H4 (cell line): ENCODE data around the gene RNLS. TPM values are rescaled to one million over a fixed set of nuclear protein-coding genes. Genes with fewer than 3 reads are reported as not detected.

Experiments
- DNase-seq: peaks from one replicate; pipeline ENCODE4 v3.0.0-alpha.2; 2015; ENCODE audit warnings: low spot score
- total RNA-seq: library from RNA; depleted of rRNA; stranded (reverse); fragments of >200 nt; shearing (Covaris generic); gene quantifications from 2 replicates; pipeline ENCODE4 v1.2.3, GENCODE V29; 2014; rRNA removed

RNLS gene
- total RNA-seq, 1 experiment from 2014 or later, result 0.35 TPM

- DNase-seq, result no peak
These were observed 350.1 kb downstream of the RNLS start for GRCh38 chr10:88232983-88233543.

- no peak for DNase-seq
These were observed 350.9 kb downstream of the RNLS start for GRCh38 chr10:88232029-88232895.

- no peak for DNase-seq
These were observed 352.9 kb downstream of the RNLS start for GRCh38 chr10:88230251-88230650.

GRCh38 chr10:88228130-88228529, 355.0 kb downstream of the RNLS start:
- DNase-seq, result no peak

GRCh38 chr10:88227342-88228018, 355.6 kb downstream of the RNLS start:
- no peak for DNase-seq

GRCh38 chr10:88226891-88227290, 356.2 kb downstream of the RNLS start:
- no peak for DNase-seq

GRCh38 chr10:88226071-88226659, 357.0 kb downstream of the RNLS start:
- DNase-seq, result no peak

Other genes starting within 250 kb of the RNLS start
- gene LIPJ, start 3.4 kb upstream of the RNLS start, total RNA-seq, result not detected in 2 replicates
- not detected in 2 replicates for gene LIPF, start 81.1 kb upstream of the RNLS start, total RNA-seq
- not detected in 2 replicates for gene LIPK, start 122.9 kb upstream of the RNLS start, total RNA-seq
- not detected in 2 replicates for gene LIPN, start 176.7 kb upstream of the RNLS start, total RNA-seq
- not detected in 2 replicates for gene LIPM, start 219.4 kb upstream of the RNLS start, total RNA-seq